Hair follicular keratinocyte (primary cell): ENCODE results near the gene NR1H3. TPM values are rescaled to one million over a fixed set of nuclear protein-coding genes. Genes with fewer than 3 reads are reported as not detected.

Experiments
- total RNA-seq: library from RNA; depleted of rRNA; stranded (reverse); fragments of >200 nt; gene quantifications from 2 replicates; pipeline ENCODE4 v1.2.3, GENCODE V29; 2015

NR1H3 gene
- total RNA-seq: 12.4 and 14.0 TPM in 2 replicates

DNA sequence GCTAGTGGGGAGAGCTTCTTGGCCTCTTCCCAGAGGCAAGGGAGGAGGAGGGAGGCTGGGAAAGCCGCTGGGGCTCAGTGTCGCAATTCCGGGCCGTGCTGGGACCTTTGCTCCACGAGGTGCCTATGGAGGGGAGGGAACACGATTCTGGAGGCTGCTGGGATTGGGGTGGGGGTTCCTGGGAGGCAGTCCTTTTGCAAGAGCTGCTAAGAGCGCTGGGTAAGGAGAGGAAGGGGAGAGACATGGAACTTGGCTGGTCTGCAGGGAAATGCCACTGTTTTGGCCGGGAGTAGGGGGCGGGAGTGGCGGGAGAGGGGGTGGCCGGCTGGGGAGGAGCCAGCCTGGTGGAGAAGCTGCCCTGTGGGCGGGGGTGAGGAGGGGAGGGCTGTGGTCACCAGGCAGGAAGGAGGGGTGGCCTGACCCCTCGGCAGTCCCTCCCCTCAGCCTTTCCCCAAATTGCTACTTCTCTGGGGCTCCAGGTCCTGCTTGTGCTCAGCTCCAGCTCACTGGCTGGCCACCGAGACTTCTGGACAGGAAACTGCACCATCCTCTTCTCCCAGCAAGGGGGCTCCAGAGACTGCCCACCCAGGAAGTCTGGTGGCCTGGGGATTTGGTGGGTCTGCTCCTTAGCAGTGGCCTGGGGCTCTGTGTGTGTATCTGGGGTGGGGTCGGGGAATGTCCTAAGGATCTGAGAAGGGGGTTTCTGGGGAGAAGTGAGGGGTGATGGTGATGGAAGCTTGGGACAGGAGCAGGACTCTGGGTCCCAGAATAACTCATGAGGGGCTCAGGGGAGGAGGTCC lies at the start of gene NR1H3:
NR1H3 (plus strand) TSS at position 480 of the 800 bp plus-strand sequence. CDS start 1,221 bp downstream, outside the sequence.

DNA sequence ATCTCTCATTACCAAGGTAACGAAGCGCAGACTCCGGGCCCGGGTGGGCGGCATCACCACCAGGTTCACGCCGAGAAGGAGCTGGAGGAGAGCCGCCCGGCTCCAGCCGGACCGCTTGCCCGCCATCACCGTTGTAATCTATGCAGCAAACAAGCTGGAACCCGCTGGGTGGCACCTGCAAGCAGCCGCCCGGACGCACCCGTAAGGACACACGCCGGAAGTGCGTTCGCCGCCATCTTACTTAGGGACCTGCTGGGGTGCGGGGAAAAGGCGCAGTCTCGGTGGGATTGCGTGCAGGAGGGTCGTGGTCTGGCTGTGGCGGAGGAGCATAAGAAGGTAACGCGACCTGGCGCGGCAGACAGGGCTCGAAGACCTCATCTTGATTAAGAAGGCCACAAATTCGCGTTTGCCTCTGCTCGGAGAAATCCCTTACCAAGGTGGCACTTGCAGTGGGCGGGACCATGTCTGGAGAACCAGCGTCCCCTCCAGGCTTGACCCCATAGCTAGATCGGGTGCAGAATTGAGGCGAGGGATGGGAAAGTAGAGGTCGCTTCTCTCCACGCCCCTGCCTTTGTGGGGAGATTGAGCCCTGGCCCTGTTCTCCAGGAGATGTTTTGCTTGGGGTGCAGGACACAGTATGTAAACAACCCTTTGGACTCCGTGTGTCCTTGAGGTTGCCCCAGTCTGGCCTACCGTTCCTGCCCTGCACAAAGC lies 9.0 kb upstream of the NR1H3 start, which contains the start of gene ACP2:
ACP2 (minus strand) TSS at position 151 of the 714 bp plus-strand sequence; CDS start at position 126, 25 bp downstream.

DNA sequence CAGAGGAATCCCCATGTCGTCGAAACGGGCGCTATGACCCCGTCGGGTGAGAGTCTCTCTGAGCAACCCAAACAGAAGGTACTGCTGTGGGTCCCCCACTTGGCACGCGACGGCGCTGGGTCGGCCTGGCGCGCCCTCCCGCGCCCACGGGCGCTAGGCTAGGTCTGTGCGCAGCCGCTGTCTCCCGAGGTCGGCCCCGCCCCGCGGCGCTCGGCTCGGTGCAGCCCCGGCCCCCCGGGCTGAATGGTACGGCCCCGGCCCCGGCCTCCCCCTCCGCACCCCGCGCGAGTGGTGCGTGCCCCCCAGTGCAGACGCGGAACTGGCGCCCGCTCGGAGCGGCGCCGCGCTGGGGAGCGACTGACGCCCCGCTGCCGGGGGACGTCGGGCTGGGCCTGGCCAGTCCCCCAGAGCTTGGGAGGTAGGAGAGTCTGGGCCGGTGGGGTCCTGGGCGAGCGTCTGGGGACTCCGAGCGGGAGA lies 12.1 kb downstream of the NR1H3 start, which contains the start of gene MADD:
MADD (plus strand) TSS at position 305 of the 477 bp plus-strand sequence.

Other genes starting within 250 kb of the NR1H3 start
- 70.7 and 92.8 TPM in 2 replicates for gene ARFGAP2, start 81.1 kb upstream of the NR1H3 start, total RNA-seq
- gene PACSIN3, start 71.6 kb upstream of the NR1H3 start, total RNA-seq: 72.3 and 102 TPM in 2 replicates
- 43.0 and 50.7 TPM in 2 replicates for gene DDB2, start 43.0 kb upstream of the NR1H3 start, total RNA-seq
- 19.8 and 23.1 TPM in 2 replicates for gene ACP2, start 9.2 kb upstream of the NR1H3 start, total RNA-seq
- 13.8 and 15.1 TPM in 2 replicates for gene MADD, start 12.1 kb downstream of the NR1H3 start, total RNA-seq
- not detected in 2 replicates for gene MYBPC3, start 94.7 kb downstream of the NR1H3 start, total RNA-seq
- not detected in 2 replicates for gene SPI1, start 120.6 kb downstream of the NR1H3 start, total RNA-seq
- 84.5 and 97.5 TPM in 2 replicates for gene SLC39A13, start 150.6 kb downstream of the NR1H3 start, total RNA-seq
- gene PSMC3, start 168.4 kb downstream of the NR1H3 start, total RNA-seq: 123 and 233 TPM in 2 replicates
- gene RAPSN, start 191.1 kb downstream of the NR1H3 start, total RNA-seq: not detected in 2 replicates